IMR-90 (cell line): ENCODE data around the gene ARAP2. TPM values are rescaled to one million over a fixed set of nuclear protein-coding genes. Genes with fewer than 3 reads are reported as not detected.

Experiments used
- ATAC-seq: fragments of 200-7000 bp; cut with Tn5 transposase; 2 replicates; pipeline ENCODE4 v1.9.1; 2020; ENCODE audit warnings: low read depth, mild to moderate bottlenecking, moderate library complexity
- BruUV-seq: library from RNA; stranded (reverse); fragments of 400-500 nt; replicated peaks from 2 replicates; lab custom pipeline; 2021; lab: Mats Ljungman, UMichigan
- CTCF ChIA-PET: fragments of 300-600 bp; formaldehyde crosslinking; extraction: SDS; loops from one replicate; lab custom pipeline; 2021; ENCODE audit warnings: antibody characterized with exemption; lab: Yijun Ruan, JAX
- POLR2A ChIA-PET: fragments of 300-600 bp; sonication (Branson Sonifier 250); formaldehyde crosslinking; loops from one replicate; lab custom pipeline; 2022; ENCODE audit warnings: antibody characterized with exemption; ENCODE audit not compliant: unreplicated experiment; lab: Charles Lee
- DNase-seq: peaks from one replicate; pipeline ENCODE4 v3.0.0; 2013
- H2AFZ ChIP-seq: replicated peaks from 2 replicates; pipeline ENCODE3; 2013; ENCODE audit warnings: low read length, mild to moderate bottlenecking; ENCODE audit not compliant: poor library complexity
- H2AK5ac ChIP-seq: 2 replicates; pipeline ENCODE4 v1.6.1; 2013; ENCODE audit warnings: low read depth, low read length, inconsistent platforms
- H2AK9ac ChIP-seq: replicated peaks from 2 replicates; pipeline ENCODE3; 2013; ENCODE audit warnings: mild to moderate bottlenecking, low read depth, low read length, moderate library complexity; ENCODE audit not compliant: poor library complexity
- H2BK120ac ChIP-seq: 2 replicates; pipeline ENCODE4 v1.6.1; 2013; ENCODE audit warnings: low read depth, low read length, inconsistent platforms
- H2BK15ac ChIP-seq: 3 replicates; pipeline ENCODE4 v1.6.1; 2013; ENCODE audit warnings: low read depth, low read length, inconsistent platforms
- H2BK20ac ChIP-seq: 2 replicates; pipeline ENCODE4 v1.6.1; 2013; ENCODE audit warnings: low read depth, mild to moderate bottlenecking, inconsistent platforms, low read length, moderate library complexity
- H2BK5ac ChIP-seq: 2 replicates; pipeline ENCODE4 v1.6.1; 2013; ENCODE audit warnings: mild to moderate bottlenecking, low read depth, low read length, inconsistent platforms; ENCODE audit not compliant: poor library complexity, severe bottlenecking
- H3K14ac ChIP-seq: replicated peaks from 2 replicates; pipeline ENCODE4 v1.6.1; 2013; ENCODE audit warnings: low read depth, low read length, inconsistent platforms
- H3K18ac ChIP-seq: 2 replicates; pipeline ENCODE4 v1.6.1; 2013; ENCODE audit warnings: low read depth, low read length, control low read depth
- H3K23ac ChIP-seq: 2 replicates; pipeline ENCODE4 v1.6.1; 2013; ENCODE audit warnings: low read depth, low read length, inconsistent platforms
- H3K27ac ChIP-seq: 2 replicates; pipeline ENCODE4 v1.5.1; 2013; ENCODE audit warnings: mild to moderate bottlenecking, control low read depth, low read length; ENCODE audit not compliant: insufficient read depth
- H3K27me3 ChIP-seq: 2 replicates; pipeline ENCODE4 v1.6.1; 2013; ENCODE audit warnings: low read length; ENCODE audit not compliant: control insufficient read depth, insufficient read depth
- H3K36me3 ChIP-seq: 2 replicates; pipeline ENCODE4 v1.6.1; 2013; ENCODE audit warnings: low read length, mixed read lengths; ENCODE audit not compliant: control insufficient read depth, insufficient read depth
- H3K4ac ChIP-seq: 2 replicates; pipeline ENCODE4 v1.6.1; 2013; ENCODE audit warnings: low read depth, low read length, inconsistent platforms
- H3K4me1 ChIP-seq: 2 replicates; pipeline ENCODE4 v1.6.1; 2013; ENCODE audit warnings: low read length, mixed read lengths; ENCODE audit not compliant: control insufficient read depth, insufficient read depth
- H3K4me2 ChIP-seq: 2 replicates; pipeline ENCODE4 v1.6.1; 2013; ENCODE audit warnings: low read depth, mild to moderate bottlenecking, control low read depth, low read length, moderate library complexity
- H3K4me3 ChIP-seq: 2 replicates; pipeline ENCODE4 v1.5.1; 2013; ENCODE audit warnings: low read depth, mild to moderate bottlenecking, control low read depth, low read length, moderate library complexity; ENCODE audit not compliant: insufficient read depth
- H3K56ac ChIP-seq: 2 replicates; pipeline ENCODE4 v1.6.1; 2013; ENCODE audit warnings: low read length, inconsistent platforms; ENCODE audit not compliant: insufficient read depth; ENCODE audit errors: extremely low read depth
- H3K79me1 ChIP-seq, 2 experiments: 2 replicates each; pipeline ENCODE4 v1.6.1; 2013; ENCODE audit warnings: low read length in 2 of 2, inconsistent platforms in 1 of 2, low read depth in 1 of 2
- H3K9ac ChIP-seq: 2 replicates; pipeline ENCODE4 v1.6.1; 2013; ENCODE audit warnings: low read depth, low read length, control low read depth
- H3K9me1 ChIP-seq: 2 replicates; pipeline ENCODE4 v1.6.1; 2013; ENCODE audit warnings: low read length, inconsistent platforms; ENCODE audit not compliant: insufficient read depth
- H3K9me3 ChIP-seq: 2 replicates; pipeline ENCODE4 v1.6.1; 2013; ENCODE audit warnings: low read length; ENCODE audit not compliant: control insufficient read depth, insufficient read depth
- H4K20me1 ChIP-seq: 2 replicates; pipeline ENCODE4 v1.6.1; 2013; ENCODE audit warnings: low read length, inconsistent platforms; ENCODE audit not compliant: insufficient read depth
- H4K5ac ChIP-seq: 2 replicates; pipeline ENCODE4 v1.6.1; 2013; ENCODE audit warnings: mild to moderate bottlenecking, low read depth, low read length, control low read depth
- H4K8ac ChIP-seq, 2 experiments: 2 replicates each; pipeline ENCODE4 v1.6.1; 2013; ENCODE audit warnings: low read depth in 2 of 2, low read length in 2 of 2, control low read depth in 1 of 2, inconsistent platforms in 1 of 2
- H4K91ac ChIP-seq: 2 replicates; pipeline ENCODE4 v1.6.1; 2013; ENCODE audit warnings: low read depth, low read length, inconsistent platforms; ENCODE audit not compliant: insufficient read depth
- CHD1 ChIP-seq: IDR thresholded peaks from 2 replicates; pipeline ENCODE4 v1.6.1; 2012; ENCODE audit warnings: low read depth, low read length, improper control_type of control experiment
- FOS ChIP-seq: fragments of 150-350 bp; IDR thresholded peaks from 2 replicates; pipeline ENCODE4 v1.6.1; 2016; ENCODE audit warnings: low read depth, low read length
- NFE2L2 ChIP-seq: fragments of 150-350 bp; IDR thresholded peaks from 2 replicates; pipeline ENCODE4 v1.6.1; 2016; ENCODE audit warnings: low read depth, mild to moderate bottlenecking, low read length
- RAD21 ChIP-seq: IDR thresholded peaks from 2 replicates; pipeline ENCODE4 v1.6.1; 2012; ENCODE audit warnings: low read length, improper control_type of control experiment
- RCOR1 ChIP-seq: IDR thresholded peaks from 2 replicates; pipeline ENCODE4 v1.6.1; 2012; ENCODE audit warnings: mild to moderate bottlenecking, low read length, improper control_type of control experiment; ENCODE audit not compliant: insufficient replicate concordance
- WGBS, 2 experiments: methylation state at CpG; one replicate each; pipeline versions ENCODE4 v1.1.5 to v1.1.7; 2013; ENCODE audit warnings: missing lambda C conversion rate in 2 of 2; ENCODE audit not compliant: insufficient read length in 1 of 2; ENCODE audit errors: extremely low coverage in 2 of 2; 5-methylcytosine and 5-hydroxymethylcytosine counted together
- dilution Hi-C: fragments of 300-500 bp; cut with HindIII; formaldehyde crosslinking; loops from one replicate; pipeline ENCODE4 v1.14.3; 2018; ENCODE audit warnings: low sequenced_read_pairs; ENCODE audit not compliant: unreplicated experiment
- in situ Hi-C: fragments of 300-500 bp; cut with MboI; formaldehyde crosslinking; loops from 3 replicates; pipeline ENCODE4 v1.14.3; 2019; ENCODE audit warnings: low sequenced_read_pairs, inconsistent platforms, mixed read lengths
- intact Hi-C: fragments of 100-400 bp; cut with micrococcal nuclease; formaldehyde crosslinking; loops from 2 replicates; pipeline ENCODE4 v1.10.0; 2022
- polyA plus RNA-seq, 3 experiments: library from polyadenylated mRNA; depleted of rRNA; stranded (reverse); fragments of >200 nt; gene quantifications; 2 replicates each; pipeline ENCODE4 v1.2.3, GENCODE V29; 2012; ENCODE audit warnings: low replicate concordance in 1 of 3
- total RNA-seq: library from RNA; depleted of rRNA; stranded (reverse); fragments of >200 nt; gene quantifications from 2 replicates; pipeline ENCODE4 v1.2.3, GENCODE V29; 2012
- TF ChIP-seq, protein P1 (sequence below): conservative IDR thresholded peaks from 2 replicates; pipeline ENCODE4 v1.5.1; 2012; ENCODE audit warnings: mild to moderate bottlenecking, low read depth, low read length, improper control_type of control experiment
- TF ChIP-seq, protein P2 (sequence below): fragments of 150-350 bp; IDR thresholded peaks from 2 replicates; pipeline ENCODE4 v1.6.1; 2016; ENCODE audit warnings: low read depth, mild to moderate bottlenecking, low read length, moderate library complexity, borderline replicate concordance

Gene ARAP2
- total and polyA plus RNA-seq, 2 of the 4 experiments (the other 2 are of a cell fraction): 0.32 to 1.8 TPM

DNA sequence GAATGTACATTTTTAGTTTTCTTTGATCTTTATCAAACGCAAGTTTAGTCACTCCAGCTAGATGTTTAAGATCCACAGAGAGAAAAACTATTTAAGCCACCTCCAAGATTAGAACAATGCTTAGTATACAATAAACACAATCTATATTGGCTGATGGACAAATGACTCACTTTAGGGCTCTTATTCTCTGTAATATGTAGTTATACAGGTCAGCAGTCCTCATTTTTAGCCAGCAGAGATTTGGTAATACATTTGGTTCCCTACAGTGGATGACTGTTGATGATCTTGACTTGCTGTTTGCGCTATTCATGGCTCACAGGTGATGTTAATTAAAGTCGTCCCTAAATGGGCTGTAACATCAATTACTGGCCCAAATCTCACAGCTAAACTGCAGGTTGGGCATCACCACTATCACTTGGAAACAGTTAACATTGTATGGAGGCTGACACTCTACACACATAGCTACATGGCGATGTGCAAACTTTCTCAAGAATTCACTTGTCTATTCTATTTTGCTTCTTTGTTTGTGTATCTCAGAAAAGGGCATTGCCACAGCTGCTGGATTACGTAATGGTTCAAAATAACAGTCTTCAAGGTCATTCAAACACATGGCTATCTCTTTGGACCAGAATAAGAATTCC, 25.3 kb upstream of the ARAP2 start:
- H3K18ac ChIP-seq: no peak overlapping the region
- WGBS, 2 experiments: 40% methylated on average over 1 of the region's 5 CpGs; no CpG with 5 or more reads in 1 of the 2 experiments
- no peak overlapping the region for H3K4me3 ChIP-seq
- H3K36me3 ChIP-seq: no peaks in the 10 kb centered on the region
- DNase-seq: no peak
- no peak overlapping the region for H2AK5ac ChIP-seq
- no peak overlapping the region for H3K9ac ChIP-seq
- H2AFZ ChIP-seq: no peak overlapping the region
- no peaks in the 10 kb centered on the region for H3K4me1 ChIP-seq
- H4K20me1 ChIP-seq: no peaks in the 10 kb centered on the region
- no peak overlapping the region for H3K27ac ChIP-seq
- H3K23ac ChIP-seq: no peak overlapping the region
- no peak overlapping the region for H2BK120ac ChIP-seq
- H2BK15ac ChIP-seq: no peak overlapping the region
- H2BK5ac ChIP-seq: no peak overlapping the region
- no peak overlapping the region for H3K14ac ChIP-seq
- no peaks in the 10 kb centered on the region for H3K9me1 ChIP-seq
- H3K27me3 ChIP-seq: no peaks in the 10 kb centered on the region
- no peak overlapping the region for H4K8ac ChIP-seq
- no peaks in the 10 kb centered on the region for H3K79me1 ChIP-seq
- BruUV-seq: no TSS peak
- intact Hi-C loops: no loop called here
- H2BK20ac ChIP-seq: no peak overlapping the region
- no peak for ATAC-seq
- no peak overlapping the region for H3K4me2 ChIP-seq
- H4K91ac ChIP-seq: no peak overlapping the region
- in situ Hi-C loops: no loop called here
- POLR2A ChIA-PET: no interaction called here
- dilution Hi-C loops: no loop called here
- H3K9me3 ChIP-seq: no peaks in the 10 kb centered on the region
- no peak overlapping the region for H3K4ac ChIP-seq
- H3K56ac ChIP-seq: no peak overlapping the region
- no peak for TF ChIP-seq RCOR1
- no peak for TF ChIP-seq NFE2L2
- TF ChIP-seq, protein P1, sequence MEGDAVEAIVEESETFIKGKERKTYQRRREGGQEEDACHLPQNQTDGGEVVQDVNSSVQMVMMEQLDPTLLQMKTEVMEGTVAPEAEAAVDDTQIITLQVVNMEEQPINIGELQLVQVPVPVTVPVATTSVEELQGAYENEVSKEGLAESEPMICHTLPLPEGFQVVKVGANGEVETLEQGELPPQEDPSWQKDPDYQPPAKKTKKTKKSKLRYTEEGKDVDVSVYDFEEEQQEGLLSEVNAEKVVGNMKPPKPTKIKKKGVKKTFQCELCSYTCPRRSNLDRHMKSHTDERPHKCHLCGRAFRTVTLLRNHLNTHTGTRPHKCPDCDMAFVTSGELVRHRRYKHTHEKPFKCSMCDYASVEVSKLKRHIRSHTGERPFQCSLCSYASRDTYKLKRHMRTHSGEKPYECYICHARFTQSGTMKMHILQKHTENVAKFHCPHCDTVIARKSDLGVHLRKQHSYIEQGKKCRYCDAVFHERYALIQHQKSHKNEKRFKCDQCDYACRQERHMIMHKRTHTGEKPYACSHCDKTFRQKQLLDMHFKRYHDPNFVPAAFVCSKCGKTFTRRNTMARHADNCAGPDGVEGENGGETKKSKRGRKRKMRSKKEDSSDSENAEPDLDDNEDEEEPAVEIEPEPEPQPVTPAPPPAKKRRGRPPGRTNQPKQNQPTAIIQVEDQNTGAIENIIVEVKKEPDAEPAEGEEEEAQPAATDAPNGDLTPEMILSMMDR: no peak
- TF ChIP-seq RAD21: no peak
- no peak for TF ChIP-seq FOS
- TF ChIP-seq, protein P2, sequence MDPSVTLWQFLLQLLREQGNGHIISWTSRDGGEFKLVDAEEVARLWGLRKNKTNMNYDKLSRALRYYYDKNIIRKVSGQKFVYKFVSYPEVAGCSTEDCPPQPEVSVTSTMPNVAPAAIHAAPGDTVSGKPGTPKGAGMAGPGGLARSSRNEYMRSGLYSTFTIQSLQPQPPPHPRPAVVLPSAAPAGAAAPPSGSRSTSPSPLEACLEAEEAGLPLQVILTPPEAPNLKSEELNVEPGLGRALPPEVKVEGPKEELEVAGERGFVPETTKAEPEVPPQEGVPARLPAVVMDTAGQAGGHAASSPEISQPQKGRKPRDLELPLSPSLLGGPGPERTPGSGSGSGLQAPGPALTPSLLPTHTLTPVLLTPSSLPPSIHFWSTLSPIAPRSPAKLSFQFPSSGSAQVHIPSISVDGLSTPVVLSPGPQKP: no peak
- TF ChIP-seq CHD1: no peak
- H2AK9ac ChIP-seq: no peak overlapping the region
- H4K5ac ChIP-seq: no peak overlapping the region
- CTCF ChIA-PET: no interaction called here
